ENCODE measurements around the gene POLD1. TPM values are rescaled to one million over a fixed set of nuclear protein-coding genes. Genes with fewer than 3 reads are reported as not detected.

Gene POLD1
- total and polyA plus RNA-seq, 4 donors = 7.5 to 57.1 (median 8.2) TPM

GRCh38 chr19:50380137-50380536, 4.0 kb upstream of the POLD1 start:
- Histone ChIP-seq H3K36me3 (ENCODE audit: control insufficient read depth in 4 of 4, insufficient read depth in 3 of 4, low read depth in 1 of 4, low read length in 3 of 4) (peaks cover 15 to 49% (median 26%) of the 10 kb centered on the region in 4 donors), H3K27ac (ENCODE audit: low read depth in 1 of 2, low read length in 2 of 2) (no peak overlapping the region), H3K9ac (ENCODE audit: low read depth in 1 of 2, low read length in 2 of 2) (no peak overlapping the region), H3K4me3 (ENCODE audit: low read depth in 1 of 3, low read length in 3 of 3) (no peak overlapping the region), H3K9me3 (ENCODE audit: control insufficient read depth in 4 of 4, low read length in 3 of 4) (no peaks in the 10 kb centered on the region), H3K27me3 (ENCODE audit: control insufficient read depth in 4 of 4, insufficient read depth in 4 of 4, low read length in 3 of 4) (no peaks in the 10 kb centered on the region), H3K4me1 (ENCODE audit: control insufficient read depth in 4 of 4, insufficient read depth in 4 of 4, low read length in 3 of 4) (peaks cover 0 to 10% (median 10%) of the 10 kb centered on the region in 4 donors)
- DNase-seq (ENCODE audit: low spot score) = no peak
- TF ChIP-seq RXRA (IDR thresholded peaks at IDR 0.05) = no peak
- TF ChIP-seq MAX (IDR thresholded peaks at IDR 0.05) = no peak
- TF ChIP-seq HNF4G (IDR thresholded peaks at IDR 0.05) = no peak
- no peak for TF ChIP-seq CTCF (IDR thresholded peaks at IDR 0.05; ENCODE audit: low read depth, low read length, missing input control)
- TF ChIP-seq SP1 (IDR thresholded peaks at IDR 0.05) = no peak
- WGBS = 90% methylated on average over 11 of the region's 11 CpGs

- 90% methylated on average over 8 of the region's 8 CpGs for WGBS
- no peaks in the 10 kb centered on the region for H3K27me3 ChIP-seq (ENCODE audit: control insufficient read depth in 4 of 4, insufficient read depth in 4 of 4, low read length in 3 of 4)
- H3K9ac ChIP-seq (ENCODE audit: low read depth in 1 of 2, low read length in 2 of 2) = no peak overlapping the region
- DNase-seq (ENCODE audit: low spot score) = peak; percentile 46
- no peak overlapping the region for H3K27ac ChIP-seq (ENCODE audit: low read depth in 1 of 2, low read length in 2 of 2)
- H3K4me3 ChIP-seq (ENCODE audit: low read depth in 1 of 3, low read length in 3 of 3) = no peak overlapping the region
- no peak for TF ChIP-seq TAF1 (conservative IDR thresholded peaks at IDR 0.05)
- TF ChIP-seq RXRA (IDR thresholded peaks at IDR 0.05) = no peak
- TF ChIP-seq MAX (IDR thresholded peaks at IDR 0.05) = no peak
- no peak for TF ChIP-seq FOXA2 (IDR thresholded peaks at IDR 0.05)
- no peak for TF ChIP-seq SP1 (IDR thresholded peaks at IDR 0.05)
- no peak for TF ChIP-seq ATF3 (IDR thresholded peaks at IDR 0.05)
- no peak for TF ChIP-seq JUND (IDR thresholded peaks at IDR 0.05)
- TF ChIP-seq EGR1 (IDR thresholded peaks at IDR 0.05; ENCODE audit: low read depth in 2 of 2) = no peak
- TF ChIP-seq HNF4A (conservative IDR thresholded peaks at IDR 0.05) = no peak
- no peak for TF ChIP-seq CTCF (IDR thresholded peaks at IDR 0.05; ENCODE audit: low read depth, low read length, missing input control)
- no peak for TF ChIP-seq REST (IDR thresholded peaks at IDR 0.05)
- TF ChIP-seq GABPA (IDR thresholded peaks at IDR 0.05 in 1 of 2, conservative IDR thresholded peaks at IDR 0.05 in 1 of 2) = no peak
- TF ChIP-seq RAD21 (IDR thresholded peaks at IDR 0.05) = no peak
- no peak for TF ChIP-seq FOXA1 (IDR thresholded peaks at IDR 0.05)
- TF ChIP-seq ZBTB33 (IDR thresholded peaks at IDR 0.05) = no peak
- TF ChIP-seq HNF4G (IDR thresholded peaks at IDR 0.05) = no peak
- TF ChIP-seq NR2F2 (IDR thresholded peaks at IDR 0.05) = no peak
- H3K4me1 ChIP-seq (ENCODE audit: control insufficient read depth in 4 of 4, insufficient read depth in 4 of 4, low read length in 3 of 4) = peaks cover 0 to 12% (median 11%) of the 10 kb centered on the region in 4 donors
- H3K9me3 ChIP-seq (ENCODE audit: control insufficient read depth in 4 of 4, low read length in 3 of 4) = no peaks in the 10 kb centered on the region
- H3K36me3 ChIP-seq (ENCODE audit: control insufficient read depth in 4 of 4, insufficient read depth in 3 of 4, low read depth in 1 of 4, low read length in 3 of 4) = peaks cover 15 to 49% (median 26%) of the 10 kb centered on the region in 4 donors
Observed at GRCh38 chr19:50380751-50381151, 3.4 kb upstream of the POLD1 start.

Measured in liver (tissue), 9 donors.